Neural progenitor cell (in vitro differentiated cells): ENCODE results near the gene SFMBT2.

Source experiments
- EZH2 ChIP-seq: fragments of 200-600 bp; sonication (generic); IDR thresholded peaks from 2 replicates; pipeline ENCODE4 v1.6.1; 2017; ENCODE audit warnings: antibody characterized with exemption, mild to moderate bottlenecking, moderate library complexity
- EZH2phosphoT487 ChIP-seq: fragments of 200-600 bp; sonication (generic); IDR thresholded peaks from 2 replicates; pipeline ENCODE4 v1.6.1; 2017; ENCODE audit warnings: antibody characterized with exemption
- TF ChIP-seq, protein P1 (sequence below): fragments of 200-600 bp; sonication (generic); IDR thresholded peaks from 2 replicates; pipeline ENCODE4 v1.5.1; 2017; ENCODE audit warnings: antibody characterized with exemption, mild to moderate bottlenecking

DNA sequence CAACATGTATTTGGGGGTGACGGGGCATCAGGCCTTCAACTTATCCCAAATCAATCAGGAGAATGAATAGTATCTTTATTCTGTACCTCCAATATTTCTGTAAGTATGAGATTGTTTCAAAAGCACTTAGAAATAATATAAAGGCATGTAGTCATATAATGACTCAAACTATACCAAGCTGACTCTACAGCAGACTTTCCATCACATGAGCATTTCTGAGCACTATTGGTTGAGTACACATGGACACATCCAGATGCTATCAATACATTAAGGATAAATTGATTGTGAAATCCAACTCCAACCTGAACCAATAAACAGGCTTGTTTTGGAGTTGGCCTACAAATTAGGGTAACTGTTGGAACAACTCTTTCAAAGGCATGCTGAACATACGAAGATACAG, 229.4 kb downstream of the SFMBT2 start:
- TF ChIP-seq, protein P1, sequence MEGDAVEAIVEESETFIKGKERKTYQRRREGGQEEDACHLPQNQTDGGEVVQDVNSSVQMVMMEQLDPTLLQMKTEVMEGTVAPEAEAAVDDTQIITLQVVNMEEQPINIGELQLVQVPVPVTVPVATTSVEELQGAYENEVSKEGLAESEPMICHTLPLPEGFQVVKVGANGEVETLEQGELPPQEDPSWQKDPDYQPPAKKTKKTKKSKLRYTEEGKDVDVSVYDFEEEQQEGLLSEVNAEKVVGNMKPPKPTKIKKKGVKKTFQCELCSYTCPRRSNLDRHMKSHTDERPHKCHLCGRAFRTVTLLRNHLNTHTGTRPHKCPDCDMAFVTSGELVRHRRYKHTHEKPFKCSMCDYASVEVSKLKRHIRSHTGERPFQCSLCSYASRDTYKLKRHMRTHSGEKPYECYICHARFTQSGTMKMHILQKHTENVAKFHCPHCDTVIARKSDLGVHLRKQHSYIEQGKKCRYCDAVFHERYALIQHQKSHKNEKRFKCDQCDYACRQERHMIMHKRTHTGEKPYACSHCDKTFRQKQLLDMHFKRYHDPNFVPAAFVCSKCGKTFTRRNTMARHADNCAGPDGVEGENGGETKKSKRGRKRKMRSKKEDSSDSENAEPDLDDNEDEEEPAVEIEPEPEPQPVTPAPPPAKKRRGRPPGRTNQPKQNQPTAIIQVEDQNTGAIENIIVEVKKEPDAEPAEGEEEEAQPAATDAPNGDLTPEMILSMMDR = no peak
- TF ChIP-seq EZH2 = no peak
- TF ChIP-seq EZH2phosphoT487 = no peak
